ENCODE measurements around the gene KRTAP10-9. TPM values are rescaled to one million over a fixed set of nuclear protein-coding genes. Genes with fewer than 3 reads are reported as not detected.
"Not testable (repeated sequence)": the region's sequence is repeated elsewhere in the genome, so short reads cannot be mapped to it uniquely, and the experiment has no call there.

The KRTAP10-9 gene
- total RNA-seq, 2 experiments from 2014 or later, result not detected

- Mint-ChIP-seq H3K27ac (peak overlapping the region; percentile 96), H3K9me3 (ENCODE audit: low read depth) (peaks cover 21% of the 10 kb centered on the region), H3K27me3 (peaks cover 4% of the 10 kb centered on the region), H3K4me3 (peak overlapping the region; percentile 23), H3K36me3 (peaks cover 48% of the 10 kb centered on the region), H3K4me1 (peaks cover 58% of the 10 kb centered on the region)
- CTCF ChIA-PET, result interaction anchor here (1.0 to 1.5 kb wide), 2 partner anchors 9 to 27 kb away, joined by 3 to 4 read pairs; no protein-coding TSS in a partner anchor
- peak; percentile 59 for ATAC-seq
- peak; percentile 67 for DNase-seq
These were observed 32.2 kb downstream of the KRTAP10-9 start for GRCh38 chr21:44658913-44659595.

GRCh38 chr21:44661567-44661966 is 34.7 kb downstream of the KRTAP10-9 start:
- H3K4me3 Mint-ChIP-seq, CTCF ChIA-PET, DNase-seq, ATAC-seq, H3K27ac Mint-ChIP-seq, H3K27me3 Mint-ChIP-seq: not testable (repeated sequence)
- H3K4me1 Mint-ChIP-seq, result peaks cover 37% of the 10 kb centered on the region
- H3K9me3 Mint-ChIP-seq (ENCODE audit: low read depth), result peaks cover 14% of the 10 kb centered on the region
- peaks cover 35% of the 10 kb centered on the region for H3K36me3 Mint-ChIP-seq

- peaks cover 10% of the 10 kb centered on the region for H3K9me3 Mint-ChIP-seq (ENCODE audit: low read depth)
- no peak overlapping the region for H3K27ac Mint-ChIP-seq
- ATAC-seq (no peak), DNase-seq (no peak)
- CTCF ChIA-PET, result no interaction called here
- peaks cover 5% of the 10 kb centered on the region for H3K4me1 Mint-ChIP-seq
- H3K27me3 Mint-ChIP-seq, result peaks cover 20% of the 10 kb centered on the region
- peaks cover 16% of the 10 kb centered on the region for H3K36me3 Mint-ChIP-seq
- no peak overlapping the region for H3K4me3 Mint-ChIP-seq
These were observed 37.8 kb downstream of the KRTAP10-9 start for GRCh38 chr21:44664691-44665090.

- H3K4me3 Mint-ChIP-seq, result no peak within 1 kb of the TSS
- CTCF ChIA-PET, result no interaction called here
- peaks cover 20% of the 10 kb centered on the region for H3K27me3 Mint-ChIP-seq
- DNase-seq (no peak), ATAC-seq (no peak)
- H3K4me1 Mint-ChIP-seq, result no peaks in the 10 kb centered on the region
- H3K27ac Mint-ChIP-seq, result no peak within 1 kb of the TSS
- H3K36me3 Mint-ChIP-seq, result peaks cover 11% of the 10 kb centered on the region
- H3K9me3 Mint-ChIP-seq (ENCODE audit: low read depth), result peaks cover 9% of the 10 kb centered on the region
These were observed 39.8 kb downstream of the KRTAP10-9 start, which contains the start of gene KRTAP12-2 for GRCh38 chr21:44666401-44667320. Gene KRTAP12-2, minus strand, starts transcription at chr21:44666927. Its CDS starts 41 bp downstream, at chr21:44666886.

GRCh38 chr21:44667612-44668011 is 40.7 kb downstream of the KRTAP10-9 start:
- H3K27ac Mint-ChIP-seq, result no peak overlapping the region
- CTCF ChIA-PET, result no interaction called here
- H3K4me1 Mint-ChIP-seq, result no peaks in the 10 kb centered on the region
- H3K4me3 Mint-ChIP-seq, result no peak overlapping the region
- ATAC-seq (no peak), DNase-seq (no peak)
- H3K36me3 Mint-ChIP-seq, result peaks cover 5% of the 10 kb centered on the region
- H3K27me3 Mint-ChIP-seq, result peaks cover 16% of the 10 kb centered on the region
- peaks cover 8% of the 10 kb centered on the region for H3K9me3 Mint-ChIP-seq (ENCODE audit: low read depth)

GRCh38 chr21:44670642-44671432 is 43.9 kb downstream of the KRTAP10-9 start:
- Mint-ChIP-seq H3K27ac (no peak overlapping the region), H3K4me1 (no peaks in the 10 kb centered on the region), H3K27me3 (peaks cover 13% of the 10 kb centered on the region), H3K4me3 (no peak overlapping the region), H3K36me3 (peaks cover 7% of the 10 kb centered on the region), H3K9me3 (ENCODE audit: low read depth) (peaks cover 14% of the 10 kb centered on the region)
- no peak for DNase-seq
- no peak for ATAC-seq
- CTCF ChIA-PET, result no interaction called here

- H3K4me3 Mint-ChIP-seq, result no peak overlapping the region
- H3K9me3 Mint-ChIP-seq (ENCODE audit: low read depth), result peaks cover 14% of the 10 kb centered on the region
- CTCF ChIA-PET, result no interaction called here
- no peaks in the 10 kb centered on the region for H3K4me1 Mint-ChIP-seq
- H3K36me3 Mint-ChIP-seq, result peaks cover 7% of the 10 kb centered on the region
- peaks cover 13% of the 10 kb centered on the region for H3K27me3 Mint-ChIP-seq
- DNase-seq (no peak), ATAC-seq (no peak)
- no peak overlapping the region for H3K27ac Mint-ChIP-seq
These were observed 45.0 kb downstream of the KRTAP10-9 start for GRCh38 chr21:44671911-44672310.

- Mint-ChIP-seq H3K4me1 (no peaks in the 10 kb centered on the region), H3K36me3 (peaks cover 1% of the 10 kb centered on the region), H3K27ac (no peak overlapping the region), H3K4me3 (no peak overlapping the region), H3K27me3 (peaks cover 3% of the 10 kb centered on the region), H3K9me3 (ENCODE audit: low read depth) (peaks cover 7% of the 10 kb centered on the region)
- CTCF ChIA-PET, result no interaction called here
- DNase-seq (no peak), ATAC-seq (no peak)
These were observed 51.0 kb downstream of the KRTAP10-9 start for GRCh38 chr21:44677881-44678280.

Other genes with a start within 250 kb of the KRTAP10-9 start
- 1 to 10 TPM; 2.3 to 3.9 TPM for gene LRRC3, start 171.6 kb upstream of the KRTAP10-9 start, total RNA-seq
- gene KRTAP10-1, start 86.9 kb upstream of the KRTAP10-9 start, total RNA-seq, result not detected
- not detected for gene KRTAP10-2, start 75.6 kb upstream of the KRTAP10-9 start, total RNA-seq
- not detected for gene KRTAP10-3, start 68.3 kb upstream of the KRTAP10-9 start, total RNA-seq
- not detected for gene KRTAP10-4, start 53.4 kb upstream of the KRTAP10-9 start, total RNA-seq
- gene KRTAP10-5, start 46.5 kb upstream of the KRTAP10-9 start, total RNA-seq, result not detected
- gene KRTAP10-6, start 34.6 kb upstream of the KRTAP10-9 start, total RNA-seq, result not detected
- not detected for gene KRTAP10-7, start 26.5 kb upstream of the KRTAP10-9 start, total RNA-seq
- gene KRTAP10-8, start 15.0 kb upstream of the KRTAP10-9 start, total RNA-seq, result not detected
- gene KRTAP10-10, start 10.3 kb downstream of the KRTAP10-9 start, total RNA-seq, result not detected
- not detected for gene KRTAP10-11, start 19.3 kb downstream of the KRTAP10-9 start, total RNA-seq
- gene KRTAP12-4, start 27.6 kb downstream of the KRTAP10-9 start, total RNA-seq, result not detected
- not detected for gene KRTAP12-3, start 30.8 kb downstream of the KRTAP10-9 start, total RNA-seq
- gene KRTAP12-2, start 39.8 kb downstream of the KRTAP10-9 start, total RNA-seq, result not detected
- gene KRTAP12-1, start 55.1 kb downstream of the KRTAP10-9 start, total RNA-seq, result not detected
- gene KRTAP10-12, start 70.1 kb downstream of the KRTAP10-9 start, total RNA-seq, result not detected
- not detected for gene TSPEAR, start 84.5 kb downstream of the KRTAP10-9 start, total RNA-seq
- 100 to 1,000 TPM; 103 to 121 TPM for gene UBE2G2, start 174.7 kb downstream of the KRTAP10-9 start, total RNA-seq
- gene SUMO3, start 191.0 kb downstream of the KRTAP10-9 start, total RNA-seq, result 10 to 100 TPM; 86.1 to 93.7 TPM
- gene PTTG1IP, start 246.6 kb downstream of the KRTAP10-9 start, total RNA-seq, result 10 to 100 TPM; 46.0 to 49.9 TPM